Mesendoderm (in vitro differentiated cells): Measurements from ENCODE around the gene APP.
"Not testable (repeated sequence)": the region's sequence is repeated elsewhere in the genome, so short reads cannot be mapped to it uniquely, and the experiment has no call there.

Source experiments
- DNase-seq: peaks from one replicate; pipeline ENCODE4 v3.0.0; 2013
- H2AK5ac ChIP-seq: 2 replicates; pipeline ENCODE4 v1.6.1; 2013; ENCODE audit warnings: low read length, inconsistent platforms
- H2BK120ac ChIP-seq: 2 replicates; pipeline ENCODE4 v1.6.1; 2013; ENCODE audit warnings: low read depth, mild to moderate bottlenecking, low read length, moderate library complexity, mixed read lengths
- H2BK15ac ChIP-seq: replicated peaks from 2 replicates; pipeline ENCODE4 v1.6.1; 2013; ENCODE audit warnings: low read depth, mild to moderate bottlenecking, moderate library complexity
- H2BK5ac ChIP-seq: 2 replicates; pipeline ENCODE4 v1.6.1; 2013; ENCODE audit warnings: low read length, inconsistent platforms
- H3K18ac ChIP-seq: 2 replicates; pipeline ENCODE4 v1.6.1; 2013; ENCODE audit warnings: mild to moderate bottlenecking, low read length, mixed read lengths
- H3K23ac ChIP-seq: one replicate; pipeline ENCODE4 v1.6.1; 2013; ENCODE audit warnings: low read length
- H3K27ac ChIP-seq: 2 replicates; pipeline ENCODE4 v1.5.1; 2013; ENCODE audit warnings: low read depth, mild to moderate bottlenecking, inconsistent platforms, low read length, moderate library complexity
- H3K27me3 ChIP-seq: 2 replicates; pipeline ENCODE4 v1.6.1; 2013; ENCODE audit warnings: low read length, control low read depth, mild to moderate bottlenecking, inconsistent platforms; ENCODE audit not compliant: insufficient read depth, poor library complexity
- H3K36me3 ChIP-seq: 2 replicates; pipeline ENCODE4 v1.6.1; 2013; ENCODE audit warnings: low read length, inconsistent platforms; ENCODE audit not compliant: control insufficient read depth, insufficient read depth
- H3K4ac ChIP-seq: one replicate; pipeline ENCODE4 v1.6.1; 2013; ENCODE audit warnings: low read depth, mild to moderate bottlenecking, low read length, moderate library complexity
- H3K4me1 ChIP-seq: 2 replicates; pipeline ENCODE4 v1.6.1; 2013; ENCODE audit warnings: low read depth, low read length, inconsistent platforms; ENCODE audit not compliant: control insufficient read depth
- H3K4me2 ChIP-seq: 2 replicates; pipeline ENCODE4 v1.6.1; 2013; ENCODE audit warnings: low read length
- H3K4me3 ChIP-seq: 2 replicates; pipeline ENCODE4 v1.5.1; 2013; ENCODE audit warnings: mild to moderate bottlenecking, low read length
- H3K56ac ChIP-seq: one replicate; pipeline ENCODE4 v1.6.1; 2013; ENCODE audit warnings: low read length
- H3K79me1 ChIP-seq: 2 replicates; pipeline ENCODE4 v1.6.1; 2013; ENCODE audit warnings: low read length, inconsistent platforms
- H3K79me2 ChIP-seq: 2 replicates; pipeline ENCODE4 v1.6.1; 2013; ENCODE audit warnings: mild to moderate bottlenecking, low read length; ENCODE audit not compliant: control insufficient read depth, insufficient read depth
- H3K9ac ChIP-seq: 2 replicates; pipeline ENCODE4 v1.6.1; 2013; ENCODE audit warnings: low read length, inconsistent platforms
- H4K5ac ChIP-seq: one replicate; pipeline ENCODE4 v1.6.1; 2013; ENCODE audit warnings: low read length
- H4K8ac ChIP-seq: one replicate; pipeline ENCODE4 v1.6.1; 2013; ENCODE audit warnings: low read depth, mild to moderate bottlenecking, control low read depth, low read length, moderate library complexity
- WGBS: extraction: QIAGEN DNeasy Blood & Tissue Kit; methylation state at CpG from one replicate; pipeline ENCODE4 v1.1.7; 2013; ENCODE audit warnings: low lambda C conversion rate, missing lambda C conversion rate; ENCODE audit not compliant: insufficient coverage; ENCODE audit errors: extremely low coverage; 5-methylcytosine and 5-hydroxymethylcytosine counted together

APP gene

DNA sequence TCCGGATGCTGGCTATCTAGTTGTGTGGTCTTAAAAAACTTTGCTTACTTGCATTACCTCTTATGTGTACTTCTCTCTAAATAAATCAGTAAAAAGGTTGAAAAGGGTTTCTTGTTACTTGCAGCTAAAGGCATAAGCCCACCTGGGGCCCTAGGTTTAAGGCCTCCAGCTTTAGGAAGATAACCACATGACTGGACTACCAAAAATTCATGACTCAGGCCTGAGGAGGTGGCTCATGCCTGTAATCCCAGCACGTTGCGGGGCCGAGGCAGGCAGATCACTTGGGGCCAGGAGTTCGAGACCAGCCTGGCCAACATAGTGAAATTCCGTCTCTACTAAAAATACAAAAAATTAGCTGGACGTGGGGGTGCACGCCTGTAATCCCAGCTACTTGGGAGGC is 142.9 kb downstream of the APP start:
- Histone ChIP-seq H3K4ac (no peak overlapping the region), H3K4me2 (no peak overlapping the region), H3K23ac (no peak overlapping the region), H4K5ac (no peak overlapping the region), H2BK5ac (no peak overlapping the region), H3K27me3 (no peaks in the 10 kb centered on the region), H3K4me1 (no peaks in the 10 kb centered on the region), H4K8ac (no peak overlapping the region), H3K18ac (no peak overlapping the region), H2BK120ac (no peak overlapping the region), H3K4me3 (no peak overlapping the region), H3K9ac (no peak overlapping the region), H3K36me3 (no peaks in the 10 kb centered on the region), H3K79me2 (peaks cover 56% of the 10 kb centered on the region), H3K27ac (no peak overlapping the region), H3K79me1 (peaks cover 21% of the 10 kb centered on the region), H2BK15ac (no peak overlapping the region), H3K56ac (no peak overlapping the region), H2AK5ac (no peak overlapping the region)
- WGBS: no CpG with 5 or more reads among the region's 8 CpGs
- peak; percentile 47 for DNase-seq

DNA sequence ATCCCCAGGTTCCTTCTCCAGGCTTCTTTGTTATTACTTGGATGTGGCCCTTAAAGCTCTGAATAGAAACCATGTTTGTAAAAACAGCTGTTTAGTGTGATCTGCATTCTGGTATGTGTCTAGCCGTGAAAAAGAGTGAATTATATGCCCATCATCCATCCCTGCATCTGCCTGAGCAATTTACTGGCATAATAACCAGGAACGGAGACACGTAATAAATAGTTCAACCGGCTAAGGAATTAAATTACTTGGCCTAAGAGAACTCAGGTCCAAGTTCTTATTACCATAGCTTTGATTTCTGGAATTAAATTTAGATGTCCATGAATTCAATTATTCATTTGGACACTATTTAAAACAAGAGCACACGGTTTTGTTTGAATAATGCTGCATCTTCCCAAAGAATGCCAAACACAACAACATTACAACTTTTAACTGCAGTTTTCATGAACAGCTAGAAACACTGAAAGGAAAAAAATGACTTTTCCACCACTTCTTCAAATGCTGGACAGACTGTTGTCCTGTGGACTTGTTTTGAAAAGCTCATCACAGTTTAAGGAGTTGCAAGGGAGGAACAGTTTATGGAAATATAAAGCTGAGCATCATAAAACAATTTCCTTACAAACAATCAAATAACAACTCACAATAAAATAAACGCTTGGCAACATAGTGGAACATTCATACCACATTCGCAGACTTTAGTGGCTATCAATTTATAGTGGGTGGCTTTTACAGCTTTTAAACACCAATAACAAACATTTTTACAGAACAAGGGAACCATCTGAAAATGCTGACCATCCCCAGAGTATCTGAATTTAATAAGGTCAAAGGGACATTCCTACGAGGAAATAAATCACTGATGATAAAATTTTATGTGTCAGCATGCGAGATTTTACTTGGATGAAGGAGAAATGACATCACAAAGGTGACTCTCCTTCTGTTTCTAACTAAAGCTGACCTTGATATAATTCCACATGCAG is 144.7 kb downstream of the APP start:
- Histone ChIP-seq H3K18ac (no peak overlapping the region), H3K56ac (no peak overlapping the region), H2BK15ac (no peak overlapping the region), H2BK120ac (no peak overlapping the region), H3K79me1 (peaks cover 17% of the 10 kb centered on the region), H3K23ac (no peak overlapping the region), H2BK5ac (no peak overlapping the region), H3K27ac (no peak overlapping the region), H3K4me1 (no peaks in the 10 kb centered on the region), H4K5ac (no peak overlapping the region), H2AK5ac (no peak overlapping the region), H3K36me3 (no peaks in the 10 kb centered on the region), H3K79me2 (peaks cover 47% of the 10 kb centered on the region), H3K4ac (no peak overlapping the region), H3K4me2 (no peak overlapping the region), H3K4me3 (no peak overlapping the region), H3K27me3 (no peaks in the 10 kb centered on the region), H3K9ac (no peak overlapping the region), H4K8ac (no peak overlapping the region)
- WGBS: no CpG with 5 or more reads among the region's 9 CpGs
- DNase-seq: no peak

DNA sequence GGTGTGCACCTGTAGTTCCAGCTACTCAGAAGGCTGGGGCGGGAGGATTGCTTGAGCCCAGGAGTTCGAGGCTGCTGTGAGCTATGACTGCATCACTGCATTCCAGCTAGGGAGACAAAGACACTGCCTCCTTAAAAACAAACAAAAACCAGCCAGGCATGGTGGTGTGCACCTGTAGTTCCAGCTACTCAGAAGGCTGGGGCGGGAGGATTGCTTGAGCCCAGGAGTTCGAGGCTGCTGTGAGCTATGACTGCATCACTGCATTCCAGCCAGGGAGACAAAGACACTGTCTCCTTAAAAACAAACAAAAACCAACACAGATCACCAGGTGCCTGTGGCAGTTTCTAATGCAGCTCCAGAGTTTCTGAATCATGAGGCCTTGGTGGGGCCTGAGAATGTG is 147.2 kb downstream of the APP start:
- not testable (repeated sequence) for H3K4me2 ChIP-seq, H3K27me3 ChIP-seq, H3K18ac ChIP-seq, H3K4me3 ChIP-seq, H3K9ac ChIP-seq, H2BK5ac ChIP-seq, H4K8ac ChIP-seq, H3K23ac ChIP-seq, H3K36me3 ChIP-seq, H2AK5ac ChIP-seq, H3K4ac ChIP-seq, H3K27ac ChIP-seq, H3K4me1 ChIP-seq, H4K5ac ChIP-seq, H2BK120ac ChIP-seq, H3K79me1 ChIP-seq, H2BK15ac ChIP-seq, H3K56ac ChIP-seq
- peaks cover 35% of the 10 kb centered on the region for H3K79me2 ChIP-seq
- DNase-seq: peak; percentile 48
- no CpG with 5 or more reads among the region's 4 CpGs for WGBS

DNA sequence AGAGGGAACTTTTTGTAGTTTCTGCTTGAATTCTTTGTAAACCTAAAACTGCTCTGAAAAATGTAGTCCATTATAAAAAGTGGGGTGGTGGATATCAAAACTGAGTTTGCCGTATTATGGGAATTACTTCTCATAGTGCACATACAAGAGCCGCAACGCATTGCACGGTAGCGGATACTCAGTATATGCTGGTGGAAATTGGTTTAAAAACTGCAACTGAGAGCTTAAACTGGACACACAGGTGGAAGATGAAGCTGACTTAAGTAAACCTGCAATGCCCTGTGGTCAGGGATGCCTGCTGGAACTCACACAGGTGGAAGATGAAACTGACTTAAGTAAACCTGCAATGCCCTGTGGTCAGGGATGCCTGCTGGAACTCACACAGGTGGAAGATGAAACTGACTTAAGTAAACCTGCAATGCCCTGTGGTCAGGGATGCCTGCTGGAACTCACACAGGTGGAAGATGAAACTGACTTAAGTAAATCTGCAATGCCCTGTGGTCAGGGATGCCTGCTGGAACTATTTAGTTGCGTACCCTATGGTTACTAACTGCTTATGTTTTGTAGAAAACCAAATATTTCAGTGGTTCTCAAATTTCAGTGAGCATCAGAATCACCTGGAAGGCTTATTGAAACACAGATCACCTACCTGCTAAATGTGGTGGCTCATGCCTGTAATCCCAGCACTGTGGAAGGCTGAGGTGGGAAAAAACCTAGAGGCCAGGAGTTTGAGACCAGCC is 147.8 kb downstream of the APP start:
- H3K27ac ChIP-seq, H3K4me2 ChIP-seq, H3K79me1 ChIP-seq, H3K27me3 ChIP-seq, H2AK5ac ChIP-seq, H4K8ac ChIP-seq, H3K4ac ChIP-seq, H3K56ac ChIP-seq, H3K4me1 ChIP-seq, H3K18ac ChIP-seq, H2BK120ac ChIP-seq, H3K23ac ChIP-seq, H3K9ac ChIP-seq, H3K4me3 ChIP-seq, H4K5ac ChIP-seq, DNase-seq, H2BK5ac ChIP-seq, H2BK15ac ChIP-seq, H3K36me3 ChIP-seq: not testable (repeated sequence)
- H3K79me2 ChIP-seq: peaks cover 36% of the 10 kb centered on the region
- no CpG with 5 or more reads among the region's 6 CpGs for WGBS

DNA sequence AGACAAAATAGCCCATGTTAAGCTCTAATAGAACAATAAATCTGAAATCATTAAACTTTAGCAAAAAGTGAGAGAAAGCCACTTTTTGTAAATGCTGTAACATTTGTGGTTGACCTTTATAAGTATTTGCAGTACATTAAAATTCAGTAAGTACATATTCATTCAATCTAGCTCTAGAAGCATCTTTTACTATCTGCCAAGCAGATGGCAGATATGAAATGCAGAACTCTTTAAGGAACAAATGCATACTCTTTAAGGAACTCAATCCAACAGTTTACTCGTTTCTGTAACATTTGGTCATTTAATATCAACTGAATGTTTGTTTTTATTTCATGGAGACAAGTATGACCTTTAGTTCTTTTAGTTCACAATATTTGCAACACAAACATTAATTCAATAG is 150.1 kb downstream of the APP start:
- Histone ChIP-seq H2BK120ac (no peak overlapping the region), H3K79me1 (peaks cover 7% of the 10 kb centered on the region), H3K27ac (no peak overlapping the region), H3K56ac (no peak overlapping the region), H4K5ac (no peak overlapping the region), H4K8ac (no peak overlapping the region), H3K79me2 (peaks cover 22% of the 10 kb centered on the region), H2AK5ac (no peak overlapping the region), H3K18ac (no peak overlapping the region), H3K4me1 (no peaks in the 10 kb centered on the region), H3K4ac (no peak overlapping the region), H3K4me3 (no peak overlapping the region), H2BK5ac (no peak overlapping the region), H3K9ac (no peak overlapping the region), H3K4me2 (no peak overlapping the region), H3K36me3 (peaks cover 2% of the 10 kb centered on the region), H2BK15ac (no peak overlapping the region), H3K23ac (no peak overlapping the region), H3K27me3 (no peaks in the 10 kb centered on the region)
- no peak for DNase-seq
- no CpG with 5 or more reads among the region's 1 CpG for WGBS
